Sciatic nerve (tissue), 2 donors: ENCODE data around the gene ITGB4. TPM values are rescaled to one million over a fixed set of nuclear protein-coding genes. Genes with fewer than 3 reads are reported as not detected.

ENCODE experiments used
- ATAC-seq: fragments of 200-7000 bp; cut with Tn5 transposase; one replicate; pipeline ENCODE4 v1.9.1; 2020; ENCODE audit warnings: mild to moderate bottlenecking, moderate library complexity
- DNase-seq: peaks from one replicate; pipeline ENCODE4 v3.0.0-alpha.2; 2020; ENCODE audit warnings: low spot score
- intact Hi-C: fragments of 100-400 bp; cut with DNase I; formaldehyde crosslinking; loops from one replicate; pipeline ENCODE4 v1.14.2; 2022
- total RNA-seq: library from RNA; stranded (reverse); fragmentation: NEBNext Ultra II Directional; extraction: Animal tissue kit (Norgen Biotek cat#: 25700); gene quantifications from one replicate; pipeline ENCODE4 v1.2.1, GENCODE V29; 2021
- donor health status: DM: no; HTN: no; CAD: no.
- donor health status: DM: no; HTN: no; CAD: no.

ITGB4 gene
- 469 TPM for total RNA-seq

DNA sequence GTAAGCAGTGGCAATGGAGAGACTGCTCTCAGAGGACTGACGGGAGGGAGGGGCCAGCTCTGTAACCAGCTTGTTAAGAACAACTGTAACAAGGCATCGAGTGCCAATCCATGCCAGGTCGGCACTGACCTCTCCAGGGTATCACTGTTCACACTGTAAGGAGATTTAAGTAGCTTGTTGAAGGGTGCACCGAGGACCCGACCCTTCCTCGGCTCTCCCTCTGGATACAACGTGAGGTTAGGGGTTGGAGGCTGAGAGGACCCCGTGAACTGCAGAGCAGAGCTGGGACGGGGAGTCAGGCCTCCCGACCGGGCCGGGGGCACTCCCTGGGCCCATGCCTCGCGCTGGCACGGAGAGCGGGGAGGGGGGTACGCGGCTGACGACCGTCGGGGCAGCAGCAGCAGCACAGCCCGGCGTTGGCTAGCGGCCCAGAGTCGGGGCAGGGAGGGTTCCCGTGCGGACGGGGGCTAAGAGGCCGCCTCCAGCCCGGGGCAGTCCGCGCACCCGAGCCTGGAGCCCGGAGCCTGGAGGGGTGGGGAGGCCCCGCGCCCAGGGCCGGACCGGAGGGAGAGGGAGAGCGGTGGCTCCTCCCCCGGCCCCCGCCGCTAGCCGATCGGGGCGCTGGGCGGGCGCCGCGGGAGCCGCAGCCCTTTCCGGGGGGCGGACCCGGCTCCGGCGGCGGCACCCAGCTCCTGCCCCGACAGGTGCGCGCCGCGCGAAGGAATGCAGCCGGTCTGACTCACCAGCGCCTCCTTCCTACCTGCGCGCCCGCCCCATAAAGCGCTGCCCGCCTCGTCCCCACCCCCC, at the start of gene ITGB4:
Gene ITGB4 (plus strand): TSS at position 804 of the 807 bp plus-strand sequence. CDS start 3,245 bp downstream, outside the sequence.
- intact Hi-C loops = no loop called here
- ATAC-seq = peak; percentile 78
- peak; percentile 85 for DNase-seq

DNA sequence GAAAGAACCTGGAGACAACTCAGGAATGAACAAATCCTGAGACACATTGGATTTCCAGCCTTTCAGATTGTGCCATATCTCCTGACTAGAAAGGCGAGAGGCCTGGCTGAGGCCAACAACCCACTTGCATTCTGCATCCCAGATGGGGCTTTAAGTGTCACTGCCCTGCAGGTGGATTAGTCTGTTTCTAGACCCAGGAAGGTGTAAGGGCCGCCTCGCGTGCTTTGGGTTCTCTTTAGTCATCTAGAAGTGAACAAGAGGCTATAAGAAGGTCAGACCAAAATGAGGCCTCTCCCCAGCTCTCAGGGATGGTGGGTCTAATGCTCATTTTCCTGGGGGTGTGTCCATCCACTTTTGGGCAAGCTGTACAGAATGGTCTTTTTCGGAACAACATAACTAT, 49.2 kb upstream of the ITGB4 start:
- no peak for ATAC-seq
- DNase-seq = peak; percentile 38
- intact Hi-C loops = no loop called here

DNA sequence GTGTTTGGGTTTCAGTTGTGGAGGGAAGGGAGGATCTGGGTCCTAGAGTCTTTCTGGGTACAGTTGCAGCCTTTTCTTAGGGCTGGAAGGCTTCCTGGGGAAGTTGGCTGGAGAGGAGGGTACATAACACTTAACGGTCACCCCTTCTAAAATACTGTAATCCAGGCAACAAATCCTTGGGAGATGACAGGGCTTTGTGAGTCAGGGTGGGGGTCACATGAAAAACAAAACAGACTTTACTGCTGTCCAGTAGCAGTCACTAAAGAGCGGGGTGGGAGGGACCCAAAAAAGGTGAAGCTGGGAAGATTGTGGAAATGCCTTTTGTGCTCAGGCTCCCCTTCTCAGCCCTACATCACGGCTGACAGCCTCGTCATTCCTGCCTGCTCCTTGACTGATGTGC, 47.8 kb upstream of the ITGB4 start:
- peak; percentile 18 for DNase-seq
- intact Hi-C loops = no loop called here
- no peak for ATAC-seq

DNA sequence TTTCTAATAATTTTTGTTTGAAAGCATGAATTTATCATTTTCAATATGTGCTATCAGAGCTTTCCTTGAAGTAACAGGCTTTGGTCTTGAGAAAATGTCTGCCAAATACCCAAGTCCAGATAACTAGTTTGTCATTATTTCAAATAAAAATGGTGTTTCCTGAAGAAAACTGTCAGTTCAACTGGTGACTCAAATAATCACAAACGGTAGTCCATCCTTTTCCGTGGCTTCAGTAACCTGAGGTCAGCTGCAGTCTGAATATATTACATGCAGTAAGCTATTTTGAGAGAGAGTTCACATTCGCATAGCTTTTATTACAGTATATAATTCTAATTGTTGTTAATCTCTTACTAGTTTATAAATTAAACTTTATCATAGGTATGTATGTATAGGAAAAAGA, 44.8 kb upstream of the ITGB4 start:
- intact Hi-C loops = loop anchor here (2.0 kb wide), 1 partner anchor 72 kb away; no protein-coding TSS in a partner anchor
- DNase-seq (no peak), ATAC-seq (no peak)

DNA sequence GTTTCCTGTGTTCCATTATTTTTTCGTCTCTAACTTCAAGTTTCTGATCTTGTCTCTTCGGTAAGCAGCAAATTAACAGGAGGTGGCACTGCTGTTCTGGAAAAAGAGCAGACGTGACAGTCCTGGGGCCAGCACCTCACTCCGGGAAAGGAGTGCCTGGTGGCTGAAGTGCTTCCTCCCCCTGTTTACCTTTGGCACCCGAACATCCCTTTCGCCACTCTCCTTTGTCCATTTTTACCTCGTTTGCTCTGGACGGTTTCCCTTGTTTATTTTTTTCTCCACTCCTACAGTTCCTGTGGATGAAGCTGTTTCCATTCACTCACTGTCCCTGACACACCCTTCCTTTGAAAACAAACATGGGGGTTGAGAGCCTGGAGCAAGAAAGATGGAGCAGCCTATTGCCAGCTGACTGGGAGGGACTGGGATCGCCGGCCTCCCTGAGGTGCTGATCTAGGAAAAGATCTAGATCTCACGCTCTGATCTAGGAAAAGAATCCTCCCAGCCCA, 41.5 kb upstream of the ITGB4 start:
- peak; percentile 67 for DNase-seq
- ATAC-seq = peak; percentile 91
- intact Hi-C loops = no loop called here

DNA sequence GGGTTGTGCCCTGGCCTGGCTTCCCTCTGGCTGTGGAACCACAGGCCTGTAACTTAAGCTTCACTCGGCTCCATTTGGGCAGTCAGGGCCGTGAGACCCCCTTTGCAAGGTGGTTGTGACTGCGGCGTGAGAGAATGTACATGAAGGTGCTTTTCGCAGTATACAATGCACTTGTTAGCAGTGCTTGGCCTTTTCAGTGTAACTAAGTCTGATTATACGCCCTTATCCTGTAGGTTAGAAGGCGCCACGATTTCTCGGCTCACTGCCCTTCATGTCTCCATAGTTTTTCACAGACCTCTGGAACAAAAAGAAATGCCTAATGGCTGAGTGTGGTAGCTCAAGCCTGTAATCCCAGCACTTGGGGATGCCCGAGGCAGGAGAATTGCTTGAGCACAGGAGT, 40.8 kb upstream of the ITGB4 start:
- peak; percentile 48 for DNase-seq
- intact Hi-C loops = no loop called here

DNA sequence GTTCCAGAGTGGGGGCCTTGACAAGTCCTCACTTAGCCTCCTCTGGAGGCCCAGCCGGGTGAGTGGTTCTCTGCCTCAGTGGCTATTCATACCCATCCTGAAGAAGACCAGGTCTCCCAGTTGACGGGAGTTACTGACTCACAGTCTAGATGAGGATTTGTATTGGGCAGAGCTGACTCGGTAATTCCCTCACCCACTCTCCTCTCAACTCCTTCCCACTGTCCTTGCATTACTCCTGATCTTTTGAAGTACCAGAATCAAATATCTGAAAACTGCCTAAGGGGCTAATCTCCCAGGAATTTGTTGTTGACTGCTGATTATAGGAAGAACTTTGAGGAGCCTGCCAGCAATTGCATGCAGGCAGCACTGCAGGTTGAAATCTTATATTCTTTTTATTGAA, 40.0 kb upstream of the ITGB4 start:
- DNase-seq = peak; percentile 42
- intact Hi-C loops = no loop called here
- ATAC-seq = no peak

More for the DNA sequence above, 40.8 kb upstream of the ITGB4 start:
- peak; percentile 3 for ATAC-seq

DNA sequence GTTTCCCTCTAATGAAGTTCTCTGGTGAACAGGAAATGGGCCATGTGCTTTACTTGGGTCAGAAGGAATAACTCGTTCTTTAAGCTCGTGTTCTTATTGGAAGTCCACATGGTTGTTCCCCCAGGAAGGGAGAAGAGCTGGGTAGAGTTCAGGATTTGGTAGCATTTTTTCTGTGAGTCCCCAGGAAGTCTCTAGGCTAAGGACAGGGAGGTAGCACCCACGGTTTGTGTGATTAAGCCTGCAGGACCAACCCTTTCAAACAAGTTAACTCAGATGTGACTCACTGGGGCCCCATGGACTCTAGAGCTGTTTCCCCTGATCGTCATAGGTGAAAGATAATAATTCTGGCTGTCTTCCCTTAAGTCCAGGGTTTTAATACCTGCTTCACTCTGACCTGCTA, 37.7 kb upstream of the ITGB4 start:
- intact Hi-C loops = no loop called here
- ATAC-seq (no peak), DNase-seq (peak; percentile 14)

DNA sequence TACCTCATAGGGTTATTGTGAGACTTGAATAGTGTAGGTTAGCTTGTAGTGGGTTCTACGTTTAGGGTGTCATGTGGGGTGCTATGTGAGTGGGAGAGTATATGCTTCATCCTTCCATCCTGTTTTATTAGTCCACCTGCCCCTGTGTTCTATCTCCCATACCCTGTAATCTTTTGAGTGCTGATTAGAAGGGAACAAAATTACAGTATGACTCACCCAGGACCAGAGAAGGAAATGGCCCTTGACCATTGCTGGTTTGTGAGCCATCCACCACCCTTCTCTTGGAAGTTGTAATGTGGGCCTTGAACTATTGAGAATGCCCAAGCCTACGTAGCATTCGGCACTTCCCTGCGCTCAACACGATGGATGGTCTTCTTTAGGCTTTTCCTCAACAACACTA, 37.0 kb upstream of the ITGB4 start:
- DNase-seq (no peak), ATAC-seq (no peak)
- intact Hi-C loops = no loop called here

DNA sequence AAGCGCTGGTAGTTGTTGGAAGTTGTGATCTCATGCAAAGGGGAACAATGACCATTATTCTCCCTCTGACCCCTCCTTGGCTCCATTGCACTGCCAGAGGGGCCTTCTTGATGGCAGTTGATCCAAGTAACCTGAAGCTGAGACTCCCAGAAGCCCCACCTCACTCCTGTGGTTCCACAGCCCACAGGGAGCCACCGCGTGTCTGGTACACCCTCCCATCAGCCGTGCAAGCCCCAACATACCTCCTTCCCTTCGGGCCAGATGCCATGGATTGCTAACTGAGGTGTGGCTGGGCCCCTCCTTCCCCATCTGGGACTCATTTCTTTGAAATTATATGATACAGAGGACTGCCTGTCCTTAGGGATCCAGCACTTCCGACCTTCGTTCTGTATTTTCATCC, 36.3 kb upstream of the ITGB4 start:
- intact Hi-C loops = no loop called here
- DNase-seq (no peak), ATAC-seq (peak; percentile 78)

DNA sequence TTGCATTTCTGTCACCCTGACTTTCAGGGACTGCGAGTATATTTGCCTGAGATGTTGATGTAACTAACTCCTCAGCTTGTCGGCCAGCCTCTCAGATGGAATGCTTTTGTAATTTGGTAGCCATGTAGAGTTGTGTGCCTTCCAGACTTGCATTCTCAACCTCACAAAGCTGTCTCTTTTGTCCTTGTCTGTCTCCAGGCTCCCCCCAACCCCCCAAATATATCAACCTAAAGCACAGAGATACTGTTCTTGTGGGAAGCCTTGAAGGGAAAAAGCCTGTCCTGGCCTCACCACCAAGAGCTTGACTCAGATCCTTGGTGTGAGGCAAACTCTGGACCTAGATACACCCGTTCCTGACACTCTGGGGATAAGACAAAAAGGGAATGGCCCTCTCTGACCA, 35.8 kb upstream of the ITGB4 start:
- ATAC-seq (no peak), DNase-seq (no peak)
- intact Hi-C loops = no loop called here

DNA sequence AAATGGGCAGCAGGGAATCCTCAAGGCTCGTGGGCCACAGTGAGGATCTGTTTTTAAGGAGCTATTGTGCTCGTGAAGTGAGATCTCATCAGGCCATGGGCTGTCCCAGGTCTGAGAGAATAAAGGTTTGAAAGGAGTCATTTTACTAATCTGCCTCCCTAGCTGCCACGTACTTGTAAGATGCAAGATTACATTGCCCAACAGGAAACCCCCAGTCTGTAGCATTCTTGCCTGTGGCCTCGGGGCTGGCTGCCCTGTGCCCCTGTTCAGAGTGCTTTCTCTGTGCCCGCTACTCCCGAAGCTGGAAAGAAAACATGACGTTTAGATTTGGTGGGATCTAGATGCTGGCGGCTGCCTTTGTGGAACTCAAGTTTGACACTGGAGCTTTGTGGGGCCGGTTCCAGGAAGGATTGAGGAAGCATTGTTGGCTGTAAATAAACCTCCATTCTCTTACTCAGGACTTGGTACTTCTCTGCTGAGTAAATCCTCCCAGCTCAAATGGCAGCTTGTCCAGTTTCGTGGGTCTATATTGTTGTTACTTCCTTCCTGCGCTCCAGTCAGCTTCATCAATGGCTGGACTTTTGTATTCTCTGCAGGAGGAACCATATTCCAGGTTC, 32.9 kb upstream of the ITGB4 start:
- intact Hi-C loops = no loop called here
- DNase-seq (no peak), ATAC-seq (no peak)

DNA sequence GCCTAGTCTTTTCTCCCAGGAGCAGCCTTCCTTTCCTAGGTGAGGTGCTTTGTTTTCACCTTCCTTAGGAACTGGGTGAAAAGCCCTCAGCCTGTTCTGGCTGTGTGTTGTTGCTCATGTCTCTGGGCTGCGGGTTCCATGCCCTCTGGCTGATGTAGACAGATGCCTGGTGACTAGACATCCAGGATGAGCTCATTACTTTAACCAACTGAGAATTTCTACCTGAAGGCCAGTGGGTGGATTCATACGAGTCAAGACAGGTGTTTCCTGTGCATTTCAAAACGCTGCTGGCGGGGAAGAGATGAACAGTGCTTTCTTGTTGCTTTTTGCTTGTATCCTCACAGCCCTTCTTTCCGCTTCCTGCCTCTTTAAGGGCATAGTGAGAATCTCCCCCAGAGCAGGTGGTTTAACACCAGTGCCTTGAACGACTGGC, 31.8 kb upstream of the ITGB4 start:
- peak; percentile 26 for DNase-seq
- intact Hi-C loops = no loop called here
- ATAC-seq = no peak

DNA sequence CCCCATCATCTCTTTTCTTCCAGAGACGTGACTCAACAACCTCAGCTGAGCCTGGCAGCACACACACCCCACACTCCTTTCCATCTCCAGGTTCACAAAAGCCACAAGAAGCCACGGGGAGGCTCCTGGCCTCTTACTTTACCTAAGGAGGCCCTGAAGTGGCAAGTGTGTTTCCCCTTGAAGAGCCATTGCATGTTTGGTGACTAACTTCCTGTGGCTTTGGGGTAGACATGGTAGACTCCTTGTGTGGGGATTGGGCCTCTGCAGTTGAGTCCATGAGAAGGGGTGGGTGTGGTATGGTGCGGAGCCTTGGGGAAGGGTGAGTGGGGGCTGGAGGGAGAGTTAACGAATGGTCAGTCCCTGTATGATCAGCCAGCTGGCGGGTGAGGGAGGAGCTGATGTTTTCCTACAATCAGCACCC, 29.9 kb upstream of the ITGB4 start:
- ATAC-seq (no peak), DNase-seq (peak; percentile 55)
- intact Hi-C loops = no loop called here

DNA sequence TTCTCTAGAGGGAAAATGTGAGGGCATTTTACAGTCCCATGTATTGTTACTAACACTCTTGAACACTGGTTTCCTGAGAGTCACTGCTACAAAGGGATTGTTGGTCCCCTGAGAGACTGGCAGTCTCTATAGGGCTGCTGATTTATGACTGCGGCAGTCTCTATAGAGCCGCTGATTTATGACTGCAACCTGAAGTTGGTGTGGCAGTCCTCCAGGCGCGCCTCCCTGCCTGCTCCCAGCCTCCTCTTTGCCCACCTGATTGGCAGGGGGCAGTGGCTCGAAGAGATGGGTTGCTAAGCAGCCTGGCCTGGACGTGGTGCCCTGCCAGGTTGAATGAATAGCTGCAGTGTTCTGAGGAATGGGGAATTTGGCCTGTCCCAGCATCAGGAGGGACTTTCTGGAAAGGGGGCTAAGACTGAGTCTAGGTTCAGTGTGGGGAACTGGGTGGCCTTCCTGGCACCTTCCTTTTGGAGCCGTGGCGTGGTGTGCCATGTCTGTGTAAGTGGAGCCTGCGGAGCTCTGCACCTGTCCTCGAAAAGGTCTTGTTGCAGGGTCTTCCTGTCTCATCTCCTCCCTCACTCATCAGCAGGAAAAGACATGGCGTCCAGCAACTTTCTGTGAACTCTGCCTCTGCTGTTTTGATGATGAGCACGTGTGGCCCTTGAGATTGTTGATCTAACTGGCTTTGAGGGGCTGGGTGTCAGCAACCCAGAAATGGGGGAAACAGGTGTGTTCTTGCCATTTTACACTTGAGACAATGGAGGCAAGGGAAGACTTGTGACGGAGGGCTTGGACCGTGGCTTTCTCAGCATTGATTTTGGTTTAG, 29.2 kb upstream of the ITGB4 start:
- DNase-seq (peak; percentile 60), ATAC-seq (no peak)
- intact Hi-C loops = no loop called here

DNA sequence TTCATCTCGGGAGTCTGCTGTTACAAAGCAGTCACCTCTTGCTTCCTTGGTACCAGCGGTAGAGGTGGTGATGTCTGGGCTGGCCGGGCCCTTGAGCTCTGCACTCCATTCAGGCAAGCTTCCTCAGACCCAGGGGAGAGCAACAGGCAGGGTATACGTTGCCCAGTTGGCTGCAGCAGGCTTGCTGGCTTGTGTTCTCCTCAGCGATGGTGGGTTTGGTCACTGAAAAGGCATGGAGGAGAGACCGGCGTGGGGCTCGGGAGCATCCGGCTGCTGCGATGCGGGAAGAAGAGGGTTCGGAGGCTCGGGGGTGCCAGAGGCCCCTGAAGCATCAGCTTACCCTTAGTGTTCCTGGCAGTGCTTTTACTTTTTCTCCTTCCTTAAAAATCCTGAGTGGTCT, 28.3 kb upstream of the ITGB4 start:
- intact Hi-C loops = no loop called here
- DNase-seq (peak; percentile 27), ATAC-seq (no peak)

DNA sequence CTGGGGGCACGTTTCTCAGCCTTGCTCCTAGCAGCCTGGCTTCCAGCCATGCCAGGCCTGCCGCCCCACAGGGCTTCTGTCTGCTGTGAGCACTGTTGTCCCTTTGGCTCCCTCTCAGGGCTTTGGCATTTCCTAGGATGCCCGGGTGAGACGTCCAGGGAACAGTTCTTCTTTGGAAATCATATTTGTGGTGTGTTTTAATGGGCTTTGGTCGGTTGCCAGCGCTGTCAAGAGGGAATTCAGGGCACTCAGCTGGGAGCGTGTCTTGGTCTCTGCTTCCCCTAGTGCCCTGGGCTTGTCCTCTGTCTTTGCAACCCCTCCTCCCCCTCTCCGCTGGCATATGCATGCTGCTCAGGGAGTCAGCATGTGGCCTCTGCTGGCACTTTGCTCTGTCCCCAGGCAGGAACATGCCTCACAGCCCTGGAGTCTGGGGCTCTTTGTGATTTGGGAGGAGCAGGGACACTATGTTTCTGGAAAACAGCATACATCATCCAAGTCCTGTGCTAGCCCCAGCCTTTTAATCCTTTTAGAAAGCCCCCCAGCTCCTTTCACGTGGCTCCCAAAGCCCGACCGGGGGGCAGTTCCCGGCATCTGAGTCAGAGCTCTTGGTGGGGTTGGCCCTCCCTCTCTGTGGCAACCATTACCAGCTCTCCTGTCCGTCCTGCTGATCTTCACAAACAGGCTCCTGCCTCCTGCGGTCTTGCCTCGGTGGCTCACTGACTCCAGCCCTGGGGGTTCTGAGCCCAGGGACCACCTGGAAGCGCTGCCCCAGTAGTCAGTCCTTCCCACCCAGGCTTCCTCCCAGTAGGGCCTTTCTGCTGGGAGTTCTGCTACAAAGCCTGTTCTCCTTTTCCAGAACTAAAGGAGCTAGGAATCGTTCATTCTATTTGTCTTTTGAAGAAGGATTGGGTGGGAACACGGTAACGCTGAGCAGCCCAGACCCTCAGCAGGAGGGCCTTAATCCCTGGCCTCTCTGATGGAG, 27.5 kb upstream of the ITGB4 start:
- DNase-seq = peak; percentile 89
- intact Hi-C loops = no loop called here
- peak; percentile 73 for ATAC-seq

DNA sequence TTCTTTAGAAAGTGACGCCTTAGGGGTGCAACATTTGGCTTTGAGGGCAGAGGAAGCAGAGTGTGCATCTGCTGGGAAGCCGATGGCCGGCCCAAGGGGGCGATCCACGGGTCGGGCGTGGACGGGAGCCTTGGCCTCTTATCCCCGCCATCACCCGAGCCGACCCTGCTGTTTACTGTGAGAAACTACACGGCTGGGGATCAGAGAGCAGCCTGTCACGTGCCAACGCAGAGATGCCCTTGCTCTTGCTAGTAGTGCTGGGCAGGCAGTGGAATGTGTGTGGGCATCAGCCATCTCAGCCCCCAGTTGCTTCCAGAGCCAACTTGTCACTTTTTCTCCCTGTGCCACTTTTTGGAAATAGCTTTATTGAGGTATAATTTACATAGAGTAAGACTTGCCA, 26.7 kb upstream of the ITGB4 start:
- intact Hi-C loops = no loop called here
- DNase-seq (no peak), ATAC-seq (peak; percentile 5)
